Stomach (tissue), 4 donors: ENCODE results near the gene KANK2.

ENCODE experiments used
- CTCF ChIP-seq, 7 experiments: fragments of 450-650 bp in 4 of 7; fragments of 200-600 bp in 3 of 7; sonication (generic) in 3 of 7; IDR thresholded peaks; one replicate each; pipeline ENCODE4 v1.5.1; 2016 to 2019; ENCODE audit warnings: antibody characterized with exemption in 7 of 7, control low read depth in 2 of 7, mild to moderate bottlenecking in 1 of 7
- POLR2A ChIP-seq, 4 donors: fragments of 450-650 bp; IDR thresholded peaks; one replicate each; pipeline ENCODE4 v1.6.1; 2016; ENCODE audit warnings: antibody characterized with exemption in 4 of 4, control low read depth in 2 of 4, mild to moderate bottlenecking in 1 of 4, moderate library complexity in 1 of 4
- POLR2AphosphoS5 ChIP-seq, 3 donors: sonication (generic); formaldehyde crosslinking; IDR thresholded peaks; one replicate each; pipeline ENCODE4 v1.6.1; 2016; ENCODE audit warnings: antibody characterized with exemption in 3 of 3

GRCh38 chr19:11145536-11145924, 51.8 kb downstream of the KANK2 start:
- TF ChIP-seq POLR2AphosphoS5 (IDR thresholded peaks at IDR 0.05) = no peak
- TF ChIP-seq CTCF (IDR thresholded peaks at IDR 0.05) = no peak
- TF ChIP-seq POLR2A (IDR thresholded peaks at IDR 0.05) = no peak
